ENCODE results near the gene CDC40. TPM values are rescaled to one million over a fixed set of nuclear protein-coding genes. Genes with fewer than 3 reads are reported as not detected.

CDC40 gene
- total and polyA plus RNA-seq, 4 donors, result 5.5 to 25.3 (median 15.6) TPM

GRCh38 chr6:110217266-110217665 is 37.0 kb downstream of the CDC40 start:
- ATAC-seq (ENCODE audit: insufficient read depth, low FRiP score) (no peak), DNase-seq (no peak)
- WGBS, 2 donors, result 91 to 94% methylated on average over 2 of the region's 2 CpGs
- peaks cover 17 to 35% (median 27%) of the 10 kb centered on the region in 4 donors for H3K36me3 ChIP-seq (ENCODE audit: control insufficient read depth in 4 of 4, insufficient read depth in 4 of 4, low read length in 4 of 4)
- H3K27ac ChIP-seq (ENCODE audit: low read depth in 1 of 2, low read length in 1 of 2), result no peak overlapping the region
- no peaks in the 10 kb centered on the region for H3K9me3 ChIP-seq (ENCODE audit: control insufficient read depth in 4 of 4, insufficient read depth in 3 of 4, low read length in 3 of 4)
- H3K4me3 ChIP-seq, result no peak overlapping the region
- no peak for TF ChIP-seq CTCF (IDR thresholded peaks at IDR 0.05; ENCODE audit: control extremely low read depth, extremely low read depth)
- no peaks in the 10 kb centered on the region for H3K4me1 ChIP-seq (ENCODE audit: control insufficient read depth in 5 of 5, insufficient read depth in 5 of 5, low read length in 5 of 5)
- H3K27me3 ChIP-seq (ENCODE audit: control insufficient read depth in 3 of 3, insufficient read depth in 3 of 3, low read length in 2 of 3), result no peaks in the 10 kb centered on the region
- no peak overlapping the region for H3K9ac ChIP-seq (ENCODE audit: insufficient read depth in 1 of 2, low read length in 2 of 2)

- Histone ChIP-seq H3K27ac (ENCODE audit: low read depth in 1 of 2, low read length in 1 of 2) (no peak overlapping the region), H3K4me1 (ENCODE audit: control insufficient read depth in 5 of 5, insufficient read depth in 5 of 5, low read length in 5 of 5) (no peaks in the 10 kb centered on the region), H3K9ac (ENCODE audit: insufficient read depth in 1 of 2, low read length in 2 of 2) (no peak overlapping the region), H3K9me3 (ENCODE audit: control insufficient read depth in 4 of 4, insufficient read depth in 3 of 4, low read length in 3 of 4) (no peaks in the 10 kb centered on the region), H3K27me3 (ENCODE audit: control insufficient read depth in 3 of 3, insufficient read depth in 3 of 3, low read length in 2 of 3) (no peaks in the 10 kb centered on the region), H3K4me3 (no peak overlapping the region), H3K36me3 (ENCODE audit: control insufficient read depth in 4 of 4, insufficient read depth in 4 of 4, low read length in 4 of 4) (peaks cover 11 to 33% (median 18%) of the 10 kb centered on the region in 4 donors)
- DNase-seq (no peak), ATAC-seq (ENCODE audit: insufficient read depth, low FRiP score) (no peak)
- no peak for TF ChIP-seq CTCF (IDR thresholded peaks at IDR 0.05; ENCODE audit: control extremely low read depth, extremely low read depth)
These were observed 41.5 kb downstream of the CDC40 start for GRCh38 chr6:110221738-110222137.

GRCh38 chr6:110226261-110226660 is 46.0 kb downstream of the CDC40 start:
- no peaks in the 10 kb centered on the region for H3K27me3 ChIP-seq (ENCODE audit: control insufficient read depth in 3 of 3, insufficient read depth in 3 of 3, low read length in 2 of 3)
- H3K36me3 ChIP-seq (ENCODE audit: control insufficient read depth in 4 of 4, insufficient read depth in 4 of 4, low read length in 4 of 4), result peaks cover 8 to 31% (median 13%) of the 10 kb centered on the region in 4 donors
- no peak for TF ChIP-seq CTCF (IDR thresholded peaks at IDR 0.05; ENCODE audit: control extremely low read depth, extremely low read depth)
- H3K9me3 ChIP-seq (ENCODE audit: control insufficient read depth in 4 of 4, insufficient read depth in 3 of 4, low read length in 3 of 4), result no peaks in the 10 kb centered on the region
- DNase-seq (no peak), ATAC-seq (ENCODE audit: insufficient read depth, low FRiP score) (no peak)
- no peak overlapping the region for H3K27ac ChIP-seq (ENCODE audit: low read depth in 1 of 2, low read length in 1 of 2)
- H3K4me1 ChIP-seq (ENCODE audit: control insufficient read depth in 5 of 5, insufficient read depth in 5 of 5, low read length in 5 of 5), result no peaks in the 10 kb centered on the region
- 93 to 100% methylated on average over 1 of the region's 1 CpG for WGBS, 2 donors
- H3K4me3 ChIP-seq, result no peak overlapping the region
- no peak overlapping the region for H3K9ac ChIP-seq (ENCODE audit: insufficient read depth in 1 of 2, low read length in 2 of 2)

- no peak overlapping the region for H3K4me3 ChIP-seq
- H3K9ac ChIP-seq (ENCODE audit: insufficient read depth in 1 of 2, low read length in 2 of 2), result no peak overlapping the region
- peaks cover 0 to 6% (median 0%) of the 10 kb centered on the region in 5 donors for H3K4me1 ChIP-seq (ENCODE audit: control insufficient read depth in 5 of 5, insufficient read depth in 5 of 5, low read length in 5 of 5)
- WGBS, 2 donors, result 73 to 91% methylated on average over 2 of the region's 2 CpGs
- H3K27me3 ChIP-seq (ENCODE audit: control insufficient read depth in 3 of 3, insufficient read depth in 3 of 3, low read length in 2 of 3), result no peaks in the 10 kb centered on the region
- DNase-seq (no peak), ATAC-seq (ENCODE audit: insufficient read depth, low FRiP score) (no peak)
- H3K9me3 ChIP-seq (ENCODE audit: control insufficient read depth in 4 of 4, insufficient read depth in 3 of 4, low read length in 3 of 4), result no peaks in the 10 kb centered on the region
- no peak for TF ChIP-seq CTCF (IDR thresholded peaks at IDR 0.05; ENCODE audit: control extremely low read depth, extremely low read depth)
- H3K36me3 ChIP-seq (ENCODE audit: control insufficient read depth in 4 of 4, insufficient read depth in 4 of 4, low read length in 4 of 4), result peaks cover 5 to 15% (median 5%) of the 10 kb centered on the region in 4 donors
- H3K27ac ChIP-seq (ENCODE audit: low read depth in 1 of 2, low read length in 1 of 2), result no peak overlapping the region
These were observed 52.2 kb downstream of the CDC40 start for GRCh38 chr6:110232450-110232849.
